ENCODE data around the gene CALCB.
"Not testable (repeated sequence)": the region's sequence is repeated elsewhere in the genome, so short reads cannot be mapped to it uniquely, and the experiment has no call there.

Gene CALCB

GRCh38 chr11:15073361-15074205 is at the start of gene CALCB:
CALCB (plus strand) TSS chr11:15073593; CDS start chr11:15074719, 1,126 bp downstream.
- Histone ChIP-seq H3K36me3 (no peaks in the 10 kb centered on the region; a peak in 1 of 22 replicates), H3K27ac (no peak within 1 kb of the TSS), H3K4me1 (peaks cover 6 to 13% (median 10%) of the 10 kb centered on the region in 10 experiments; a peak in 15 of 20 replicates), H4K20me1 (no peaks in the 10 kb centered on the region), H3K9me3 (replicated peaks in 1 of 11) (peaks cover 52 to 58% (median 55%) of the 10 kb centered on the region in 11 experiments), H3K9ac (no peak within 1 kb of the TSS), H3K27me3 (no peaks in the 10 kb centered on the region), H3K4me2 (peak within 1 kb of the TSS; percentile 7 to 60 (median 44); a peak in 19 of 22 replicates), H3K4me3 (no peak within 1 kb of the TSS)
- peak in 4 of 11 experiments; percentile 25 to 50 (median 35); a peak in 4 of 22 replicates for TF ChIP-seq Cebpa-rat (IDR thresholded peaks at IDR 0.05)

DNA sequence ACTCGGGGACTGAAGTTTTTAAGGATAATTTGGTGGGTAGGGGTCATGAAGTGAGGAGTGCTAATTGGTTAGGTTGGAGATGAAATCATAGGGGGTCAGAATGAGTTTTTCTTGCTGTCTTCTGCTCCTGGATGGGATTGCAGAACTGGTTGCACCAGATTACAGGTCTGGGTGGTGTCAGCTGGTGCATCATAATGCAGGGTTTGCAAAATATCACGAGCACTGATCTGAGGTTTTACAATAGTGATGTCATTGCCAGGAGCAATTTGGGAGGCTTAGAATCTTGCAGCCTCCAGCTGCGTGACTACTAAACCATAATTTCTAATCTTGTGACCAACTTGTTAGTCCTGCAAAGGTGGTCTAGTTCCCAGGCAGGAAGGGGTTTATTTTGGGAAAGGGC is 46.4 kb upstream of the CALCB start:
- Histone ChIP-seq H3K27ac (no peak overlapping the region), H4K20me1 (no peaks in the 10 kb centered on the region), H3K4me3 (no peak overlapping the region), H3K27me3 (no peaks in the 10 kb centered on the region), H3K4me1 (no peaks in the 10 kb centered on the region), H3K9me3 (replicated peaks in 1 of 11) (peaks cover 7 to 21% (median 16%) of the 10 kb centered on the region in 11 experiments), H3K9ac (no peak overlapping the region), H3K4me2 (no peak overlapping the region), H3K36me3 (no peaks in the 10 kb centered on the region)
- TF ChIP-seq Cebpa-rat (IDR thresholded peaks at IDR 0.05): no peak

DNA sequence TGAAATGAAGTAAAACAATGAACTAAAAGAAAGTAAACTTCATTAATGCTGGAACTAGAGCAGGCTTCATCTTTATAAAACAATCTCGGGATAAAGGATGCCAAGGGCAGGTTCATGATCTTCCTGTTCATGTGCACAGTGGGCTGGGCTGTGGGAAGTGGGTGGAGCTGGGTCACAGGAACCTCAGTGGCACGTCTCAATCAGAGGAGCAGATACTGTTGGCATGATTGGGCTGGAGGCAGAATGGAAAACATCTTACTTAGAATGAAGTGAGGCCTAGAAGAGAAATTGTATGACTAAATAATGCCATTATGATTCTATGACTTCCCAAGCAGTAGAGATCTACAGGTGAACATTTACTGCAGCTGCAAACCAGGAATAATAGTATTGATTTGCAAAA is 45.4 kb upstream of the CALCB start:
- no peak overlapping the region for H3K27ac ChIP-seq
- H4K20me1 ChIP-seq: no peaks in the 10 kb centered on the region
- no peak for TF ChIP-seq Cebpa-rat (IDR thresholded peaks at IDR 0.05)
- no peak overlapping the region for H3K9ac ChIP-seq
- H3K36me3 ChIP-seq: no peaks in the 10 kb centered on the region
- H3K4me1 ChIP-seq: no peaks in the 10 kb centered on the region
- no peaks in the 10 kb centered on the region for H3K27me3 ChIP-seq
- H3K4me3 ChIP-seq: no peak overlapping the region
- H3K4me2 ChIP-seq: no peak overlapping the region
- H3K9me3 ChIP-seq (replicated peaks in 1 of 11): peaks cover 5 to 13% (median 11%) of the 10 kb centered on the region in 11 experiments; a peak in 15 of 22 replicates

GRCh38 chr11:15028379-15028778 is 45.0 kb upstream of the CALCB start:
- no peaks in the 10 kb centered on the region for H4K20me1 ChIP-seq
- no peak overlapping the region for H3K4me2 ChIP-seq
- no peak overlapping the region for H3K4me3 ChIP-seq
- no peak for TF ChIP-seq Cebpa-rat (IDR thresholded peaks at IDR 0.05)
- no peak overlapping the region for H3K27ac ChIP-seq
- H3K4me1 ChIP-seq: no peaks in the 10 kb centered on the region
- H3K36me3 ChIP-seq: no peaks in the 10 kb centered on the region
- peaks cover 5 to 13% (median 7%) of the 10 kb centered on the region in 11 experiments; a peak in 15 of 22 replicates for H3K9me3 ChIP-seq (replicated peaks in 1 of 11)
- H3K9ac ChIP-seq: no peak overlapping the region
- no peaks in the 10 kb centered on the region for H3K27me3 ChIP-seq

DNA sequence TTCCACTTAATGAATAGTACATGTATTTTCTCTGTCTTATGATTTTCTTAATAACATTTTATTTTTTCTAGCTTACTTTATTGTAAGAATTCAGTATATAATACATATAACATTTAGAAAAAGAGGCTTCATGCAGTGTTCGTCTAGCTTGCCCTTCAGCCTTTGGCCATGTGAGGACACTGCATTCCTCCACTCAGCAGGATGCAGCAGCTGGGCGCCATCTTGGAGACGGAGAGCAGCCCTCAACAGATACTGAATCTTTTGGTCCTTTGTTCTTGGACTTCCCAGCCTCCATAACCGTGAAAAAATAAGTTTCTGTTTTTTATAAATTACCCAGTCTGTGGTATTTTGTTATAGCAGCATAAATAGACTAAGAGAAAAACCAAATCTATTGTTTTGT is 41.4 kb upstream of the CALCB start:
- not testable (repeated sequence) for H3K4me2 ChIP-seq; H3K9ac ChIP-seq; H4K20me1 ChIP-seq; H3K36me3 ChIP-seq; H3K4me1 ChIP-seq; H3K4me3 ChIP-seq; H3K9me3 ChIP-seq (replicated peaks in 1 of 11); H3K27me3 ChIP-seq; H3K27ac ChIP-seq

GRCh38 chr11:15034687-15035267 is 38.6 kb upstream of the CALCB start:
- Histone ChIP-seq H3K4me2 (no peak overlapping the region), H3K27me3 (no peaks in the 10 kb centered on the region)

GRCh38 chr11:15035283-15035682 is 38.1 kb upstream of the CALCB start:
- no peak overlapping the region for H3K4me3 ChIP-seq
- H3K27ac ChIP-seq: no peak overlapping the region
- H3K36me3 ChIP-seq: no peaks in the 10 kb centered on the region
- H3K4me1 ChIP-seq: no peaks in the 10 kb centered on the region
- TF ChIP-seq Cebpa-rat (IDR thresholded peaks at IDR 0.05): no peak
- H3K4me2 ChIP-seq: no peak overlapping the region
- H3K27me3 ChIP-seq: no peaks in the 10 kb centered on the region
- no peaks in the 10 kb centered on the region for H3K9me3 ChIP-seq (replicated peaks in 1 of 11)
- H4K20me1 ChIP-seq: no peaks in the 10 kb centered on the region
- no peak overlapping the region for H3K9ac ChIP-seq

More at GRCh38 chr11:15034687-15035267, 38.6 kb upstream of the CALCB start:
- no peak overlapping the region for H3K4me3 ChIP-seq
- no peaks in the 10 kb centered on the region for H3K9me3 ChIP-seq (replicated peaks in 1 of 11)
- H3K9ac ChIP-seq: no peak overlapping the region
- no peak overlapping the region for H3K27ac ChIP-seq
- H3K4me1 ChIP-seq: no peaks in the 10 kb centered on the region
- no peaks in the 10 kb centered on the region for H4K20me1 ChIP-seq
- H3K36me3 ChIP-seq: no peaks in the 10 kb centered on the region
- TF ChIP-seq Cebpa-rat (IDR thresholded peaks at IDR 0.05): no peak

DNA sequence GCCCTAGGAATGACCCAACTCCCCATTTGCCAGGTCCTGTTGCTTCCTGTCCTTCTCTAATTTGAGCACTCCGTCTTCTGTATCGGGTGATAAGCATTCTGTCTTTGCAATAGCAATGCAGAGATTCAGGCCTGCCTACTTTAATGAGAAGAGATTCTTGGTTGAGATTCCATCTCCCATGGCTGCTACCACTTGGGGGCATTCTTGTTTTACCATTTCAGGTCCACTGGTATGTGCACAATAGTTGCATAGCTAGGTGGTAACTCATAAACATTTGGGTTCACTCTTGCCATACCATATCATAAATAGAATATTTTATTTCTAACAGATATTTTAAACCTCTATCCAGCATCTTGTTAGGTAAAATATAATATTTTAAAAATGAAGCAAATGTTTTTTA is 34.4 kb upstream of the CALCB start:
- H3K4me1 ChIP-seq: no peaks in the 10 kb centered on the region
- no peak overlapping the region for H3K4me3 ChIP-seq
- no peaks in the 10 kb centered on the region for H3K36me3 ChIP-seq
- H3K9ac ChIP-seq: no peak overlapping the region
- no peaks in the 10 kb centered on the region for H3K9me3 ChIP-seq (replicated peaks in 1 of 11)
- TF ChIP-seq Cebpa-rat (IDR thresholded peaks at IDR 0.05): no peak
- no peaks in the 10 kb centered on the region for H3K27me3 ChIP-seq
- no peak overlapping the region for H3K27ac ChIP-seq
- H3K4me2 ChIP-seq: no peak overlapping the region
- no peaks in the 10 kb centered on the region for H4K20me1 ChIP-seq

GRCh38 chr11:15045209-15045608 is 28.2 kb upstream of the CALCB start:
- H4K20me1 ChIP-seq: no peaks in the 10 kb centered on the region

More at GRCh38 chr11:15045209-15045608, 28.2 kb upstream of the CALCB start:
- H3K4me2 ChIP-seq: no peak overlapping the region
- H3K9me3 ChIP-seq (replicated peaks in 1 of 11): no peaks in the 10 kb centered on the region
- no peak overlapping the region for H3K4me3 ChIP-seq
- no peak overlapping the region for H3K9ac ChIP-seq
- no peak overlapping the region for H3K27ac ChIP-seq
- H3K27me3 ChIP-seq: no peaks in the 10 kb centered on the region
- no peak for TF ChIP-seq Cebpa-rat (IDR thresholded peaks at IDR 0.05)
- H3K4me1 ChIP-seq: peaks cover 0 to 19% (median 0%) of the 10 kb centered on the region in 10 experiments; a peak in 9 of 20 replicates
- H3K36me3 ChIP-seq: no peaks in the 10 kb centered on the region

Measured in BLaER1 treated with 17β-estradiol and CSF1 and Interleukin-3, amounts not matched to agents 10 nM and 100 nM (cell line).